GM13976 (cell line): ENCODE results near the gene OSBP2.

ENCODE experiments used
- DNase-seq: peaks from one replicate; pipeline ENCODE4 v3.0.0; 2012; ENCODE audit warnings: low spot score
- in situ Hi-C: fragments of 300-500 bp; cut with MboI; formaldehyde crosslinking; loops from one replicate; pipeline ENCODE4 v1.12.0; 2022; ENCODE audit warnings: low sequenced_read_pairs, mixed read lengths, inconsistent platforms; ENCODE audit not compliant: unreplicated experiment
- TF ChIP-seq, protein P1 (sequence below): IDR thresholded peaks from 2 replicates; pipeline ENCODE4 v1.5.1; 2012; ENCODE audit warnings: borderline replicate concordance, mild to moderate bottlenecking; ENCODE audit not compliant: insufficient read depth; ENCODE audit errors: extremely low read depth, missing control alignments, control extremely low read depth

Gene OSBP2

DNA sequence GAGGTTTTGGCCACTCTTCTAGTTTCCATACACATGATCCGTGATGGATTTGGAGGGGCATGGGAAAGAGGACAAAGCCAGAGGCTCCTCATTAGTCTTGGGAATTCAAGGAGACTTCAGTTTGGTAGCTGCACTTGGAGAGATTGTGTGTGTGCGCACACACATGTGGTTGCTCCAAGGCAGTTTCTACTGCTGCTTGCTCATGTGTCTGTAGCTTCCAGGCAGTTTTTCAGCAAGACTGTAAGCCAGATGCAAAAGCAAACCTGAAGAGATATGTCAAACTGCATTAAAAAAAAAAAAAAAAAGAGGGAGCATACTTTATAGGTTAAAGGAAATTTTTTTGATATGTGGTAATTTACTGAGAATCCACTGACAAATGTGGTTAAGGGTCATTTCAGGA lies 95.7 kb downstream of the OSBP2 start:
- TF ChIP-seq, protein P1, sequence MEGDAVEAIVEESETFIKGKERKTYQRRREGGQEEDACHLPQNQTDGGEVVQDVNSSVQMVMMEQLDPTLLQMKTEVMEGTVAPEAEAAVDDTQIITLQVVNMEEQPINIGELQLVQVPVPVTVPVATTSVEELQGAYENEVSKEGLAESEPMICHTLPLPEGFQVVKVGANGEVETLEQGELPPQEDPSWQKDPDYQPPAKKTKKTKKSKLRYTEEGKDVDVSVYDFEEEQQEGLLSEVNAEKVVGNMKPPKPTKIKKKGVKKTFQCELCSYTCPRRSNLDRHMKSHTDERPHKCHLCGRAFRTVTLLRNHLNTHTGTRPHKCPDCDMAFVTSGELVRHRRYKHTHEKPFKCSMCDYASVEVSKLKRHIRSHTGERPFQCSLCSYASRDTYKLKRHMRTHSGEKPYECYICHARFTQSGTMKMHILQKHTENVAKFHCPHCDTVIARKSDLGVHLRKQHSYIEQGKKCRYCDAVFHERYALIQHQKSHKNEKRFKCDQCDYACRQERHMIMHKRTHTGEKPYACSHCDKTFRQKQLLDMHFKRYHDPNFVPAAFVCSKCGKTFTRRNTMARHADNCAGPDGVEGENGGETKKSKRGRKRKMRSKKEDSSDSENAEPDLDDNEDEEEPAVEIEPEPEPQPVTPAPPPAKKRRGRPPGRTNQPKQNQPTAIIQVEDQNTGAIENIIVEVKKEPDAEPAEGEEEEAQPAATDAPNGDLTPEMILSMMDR = no peak
- DNase-seq = no peak
- in situ Hi-C loops = no loop called here

DNA sequence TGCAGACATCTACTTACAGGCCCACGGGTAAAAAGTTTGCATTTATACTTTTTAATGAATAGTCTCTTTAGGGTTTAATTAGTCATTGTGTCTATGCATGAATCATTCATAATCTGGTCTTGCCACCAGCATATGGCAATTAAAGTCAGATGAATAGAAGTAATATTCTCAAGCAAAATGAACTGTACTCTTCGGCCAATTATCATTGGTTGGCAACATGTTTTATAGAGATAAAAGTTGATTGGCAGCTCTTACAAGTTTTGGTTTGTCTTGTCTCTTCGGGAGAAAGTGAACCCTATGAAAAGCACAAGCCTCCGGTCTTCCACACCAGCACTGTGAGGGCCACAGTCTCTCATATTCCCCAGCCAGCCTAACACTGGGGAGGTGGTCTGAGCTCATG lies 97.8 kb downstream of the OSBP2 start:
- in situ Hi-C loops = no loop called here
- no peak for DNase-seq
- TF ChIP-seq, protein P1 = no peak

DNA sequence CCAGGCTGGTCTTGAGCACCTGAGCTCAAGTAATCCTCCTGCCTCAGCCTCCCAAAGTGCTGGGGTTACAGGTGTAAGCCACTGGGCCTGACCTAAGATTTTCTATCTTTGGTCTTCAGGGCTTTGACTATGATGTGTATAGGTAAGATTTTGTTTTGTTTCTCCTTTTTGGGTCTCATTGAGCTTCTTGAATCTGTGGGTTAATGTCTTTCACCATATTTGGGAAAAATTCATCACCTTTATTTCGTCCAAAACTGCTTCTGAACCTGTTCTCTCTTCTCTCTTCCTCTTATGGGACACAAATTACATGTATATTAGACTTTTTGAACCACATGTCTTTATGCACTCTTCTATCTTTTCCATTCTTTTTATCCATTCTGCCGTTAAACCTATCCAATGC lies 100.4 kb downstream of the OSBP2 start:
- DNase-seq = no peak
- TF ChIP-seq, protein P1 = no peak
- in situ Hi-C loops = no loop called here

DNA sequence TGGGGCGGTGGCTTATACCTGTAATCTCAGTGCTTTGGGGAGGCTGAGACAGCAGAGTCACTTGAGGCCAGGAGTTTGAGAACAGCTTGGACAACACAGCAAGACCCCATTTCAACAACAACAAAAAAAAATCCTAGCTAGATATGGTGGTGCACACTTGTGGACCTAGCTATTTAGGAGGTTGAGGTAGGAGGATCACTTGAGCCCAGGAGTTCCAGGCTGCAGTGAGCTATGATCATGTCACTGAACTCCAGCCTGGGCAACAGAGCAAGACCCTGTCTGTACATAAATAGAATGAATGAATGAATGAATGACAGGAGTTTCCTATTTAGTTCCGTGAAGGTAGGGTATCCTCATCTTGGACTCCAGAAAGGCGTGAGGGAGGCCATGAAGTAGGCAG lies 107.0 kb downstream of the OSBP2 start:
- TF ChIP-seq, protein P1 = no peak
- in situ Hi-C loops = no loop called here
- no peak for DNase-seq

DNA sequence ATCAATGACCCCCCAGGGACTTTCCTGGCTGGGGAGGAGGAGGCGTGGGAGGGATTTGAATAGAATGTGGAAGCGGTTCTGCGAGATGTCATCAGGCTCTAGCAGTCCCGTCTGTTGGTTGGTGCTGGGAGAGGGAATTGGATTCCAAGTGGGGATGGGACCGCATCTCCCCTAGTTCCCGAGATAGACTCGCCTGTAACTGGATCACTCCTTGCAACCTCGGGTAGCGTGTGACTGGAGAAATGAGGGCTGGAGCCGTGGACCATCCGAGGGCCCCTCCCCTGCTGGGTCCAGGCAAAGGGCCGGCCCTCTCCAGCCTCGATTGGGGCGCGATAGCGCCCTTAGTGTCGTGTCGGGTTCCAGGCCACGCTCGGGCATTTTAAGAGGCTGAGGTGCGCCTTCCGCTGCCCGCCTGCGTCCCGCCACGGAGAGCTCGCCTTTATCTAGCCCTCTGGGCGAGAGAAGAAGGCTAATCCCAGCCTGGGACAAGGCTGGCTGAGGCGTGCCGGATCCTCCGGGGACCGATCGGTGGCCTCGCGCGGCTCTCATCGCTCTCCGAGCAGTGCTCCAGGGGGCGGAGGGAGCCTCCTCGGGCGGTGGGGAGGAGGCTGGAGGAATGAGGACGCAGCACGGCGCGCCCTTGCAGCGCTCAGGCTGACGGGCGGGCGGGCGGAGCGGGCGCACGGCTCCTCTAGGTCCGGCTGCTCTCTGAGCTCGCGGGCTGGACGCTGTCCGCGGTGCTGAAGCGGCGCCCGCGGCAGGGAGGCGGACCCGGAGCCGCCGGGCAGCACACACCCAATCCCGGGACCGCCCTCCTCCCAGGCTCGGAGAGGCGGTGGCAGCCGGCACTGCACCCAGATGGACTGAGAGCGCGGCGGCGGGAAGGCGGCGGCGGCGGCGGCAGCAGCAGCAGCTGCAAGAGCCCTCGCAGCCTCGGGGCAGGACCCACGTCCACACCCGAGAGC lies 107.8 kb downstream of the OSBP2 start:
- TF ChIP-seq, protein P1 = no peak
- in situ Hi-C loops = no loop called here
- DNase-seq = peak; percentile 85

DNA sequence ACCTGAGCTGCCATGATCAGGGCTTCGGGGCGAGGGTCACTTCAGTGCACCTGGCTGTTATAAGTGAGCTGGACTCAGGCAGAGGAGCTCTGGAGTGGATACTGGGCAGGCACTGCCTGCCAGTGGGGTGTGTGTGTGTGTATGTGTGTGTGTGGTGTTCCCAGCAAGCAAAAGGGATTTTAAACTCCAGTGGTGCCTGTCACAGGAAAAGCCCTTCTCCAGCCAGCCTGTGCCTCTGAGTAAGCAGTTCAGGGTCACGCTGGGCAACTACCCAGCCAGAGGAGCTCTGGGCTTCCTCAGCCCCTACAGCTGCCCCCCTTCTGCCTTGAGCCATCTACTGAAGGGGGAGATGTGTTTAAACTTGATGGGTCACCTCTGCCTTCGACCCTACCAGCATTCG lies 109.0 kb downstream of the OSBP2 start:
- TF ChIP-seq, protein P1 = no peak
- in situ Hi-C loops = no loop called here
- no peak for DNase-seq
